ENCODE data around the gene HAPLN1.

The HAPLN1 gene

GRCh38 chr5:83760579-83760978, 39.9 kb upstream of the HAPLN1 start:
- H3K4me3 ChIP-seq (ENCODE audit: low read depth, low read length): no peak overlapping the region
- no peaks in the 10 kb centered on the region for H3K4me1 ChIP-seq (ENCODE audit: control insufficient read depth, insufficient read depth, low read length)
- POLR2A ChIA-PET: no interaction called here
- CTCF ChIA-PET: interaction anchor here (0.7 kb wide), 1 partner anchor 61 kb away, joined by 4 read pairs; no protein-coding TSS in a partner anchor
- no peaks in the 10 kb centered on the region for H3K9me3 ChIP-seq (ENCODE audit: control insufficient read depth, insufficient read depth, low read depth, low read length)
- no peak for TF ChIP-seq ZNF501 (tag by site-specific recombination; IDR thresholded peaks at IDR 0.05)
- no peaks in the 10 kb centered on the region for H3K36me3 ChIP-seq (ENCODE audit: control insufficient read depth in 2 of 2, insufficient read depth in 1 of 2, low read length in 2 of 2)
- no peak overlapping the region for H3K27ac ChIP-seq (ENCODE audit: extremely low read depth, low read depth, low read length)

- CTCF ChIA-PET: interaction anchor here (0.6 kb wide), 2 partner anchors 618 to 1978 kb away, joined by 3 to 5 read pairs; no protein-coding TSS in a partner anchor
These were observed 32.0 kb upstream of the HAPLN1 start for GRCh38 chr5:83752700-83753099.

GRCh38 chr5:83751201-83751600, 30.5 kb upstream of the HAPLN1 start:
- no peak overlapping the region for H3K27ac ChIP-seq (ENCODE audit: extremely low read depth, low read depth, low read length)
- H3K36me3 ChIP-seq (ENCODE audit: control insufficient read depth in 2 of 2, insufficient read depth in 1 of 2, low read length in 2 of 2): no peaks in the 10 kb centered on the region
- H3K4me1 ChIP-seq (ENCODE audit: control insufficient read depth, insufficient read depth, low read length): no peaks in the 10 kb centered on the region
- no peak for TF ChIP-seq ZNF133 (tag by site-specific recombination; IDR thresholded peaks at IDR 0.05)
- no peak for TF ChIP-seq ZNF404 (tag by site-specific recombination; IDR thresholded peaks at IDR 0.05)
- TF ChIP-seq GLI2 (tag by site-specific recombination; IDR thresholded peaks at IDR 0.05; ENCODE audit: borderline replicate concordance, low read depth): no peak
- TF ChIP-seq YY1 (tag by site-specific recombination; IDR thresholded peaks at IDR 0.05): no peak
- TF ChIP-seq KLF16 (tag by site-specific recombination; IDR thresholded peaks at IDR 0.05): no peak
- TF ChIP-seq PRDM4 (tag by site-specific recombination; IDR thresholded peaks at IDR 0.05): no peak
- TF ChIP-seq ZBTB10 (tag by site-specific recombination; IDR thresholded peaks at IDR 0.05): no peak
- TF ChIP-seq ZNF558 (tag by site-specific recombination; IDR thresholded peaks at IDR 0.05): no peak
- TF ChIP-seq ZNF529 (tag by site-specific recombination; IDR thresholded peaks at IDR 0.05; ENCODE audit: insufficient replicate concordance): no peak
- no peak for TF ChIP-seq ZNF571 (tag by site-specific recombination; IDR thresholded peaks at IDR 0.05)
- no peak for TF ChIP-seq ZNF10 (tag by site-specific recombination; IDR thresholded peaks at IDR 0.05)
- TF ChIP-seq ZNF518A (tag by site-specific recombination; conservative IDR thresholded peaks at IDR 0.05; ENCODE audit: low read depth): no peak
- H3K4me3 ChIP-seq (ENCODE audit: low read depth, low read length): no peak overlapping the region
- POLR2A ChIA-PET: no interaction called here
- CTCF ChIA-PET: no interaction called here
- H3K9me3 ChIP-seq (ENCODE audit: control insufficient read depth, insufficient read depth, low read depth, low read length): no peaks in the 10 kb centered on the region; the same call in 1 of the 2 replicates

More at GRCh38 chr5:83752700-83753099, 32.0 kb upstream of the HAPLN1 start:
- Histone ChIP-seq H3K4me3 (ENCODE audit: low read depth, low read length) (no peak overlapping the region), H3K36me3 (ENCODE audit: control insufficient read depth in 2 of 2, insufficient read depth in 1 of 2, low read length in 2 of 2) (no peaks in the 10 kb centered on the region), H3K27ac (ENCODE audit: extremely low read depth, low read depth, low read length) (no peak overlapping the region), H3K4me1 (ENCODE audit: control insufficient read depth, insufficient read depth, low read length) (no peaks in the 10 kb centered on the region), H3K9me3 (ENCODE audit: control insufficient read depth, insufficient read depth, low read depth, low read length) (no peaks in the 10 kb centered on the region; the same call in 1 of the 2 replicates)
- POLR2A ChIA-PET: no interaction called here
- TF ChIP-seq GFI1B (tag by site-specific recombination; IDR thresholded peaks at IDR 0.05) (no peak), HOXD13 (CRISPR knock-in tag; IDR thresholded peaks at IDR 0.05; ENCODE audit: borderline replicate concordance) (peak; percentile 73)

Measured in HEK293 (cell line).